WI38 (cell line): Measurements from ENCODE around the gene EIF3F.

Experiments
- H3K4me3 ChIP-seq: 2 replicates; pipeline ENCODE4 v1.5.1; 2011; ENCODE audit warnings: low read depth, mild to moderate bottlenecking, control low read depth, low read length
- TF ChIP-seq, protein P1 (sequence below): IDR thresholded peaks from 2 replicates; pipeline ENCODE4 v1.5.1; 2012; ENCODE audit warnings: low read depth, mild to moderate bottlenecking, control low read depth, low read length

Gene EIF3F

GRCh38 chr11:8035200-8035855, 48.2 kb downstream of the EIF3F start:
- TF ChIP-seq, protein P1, sequence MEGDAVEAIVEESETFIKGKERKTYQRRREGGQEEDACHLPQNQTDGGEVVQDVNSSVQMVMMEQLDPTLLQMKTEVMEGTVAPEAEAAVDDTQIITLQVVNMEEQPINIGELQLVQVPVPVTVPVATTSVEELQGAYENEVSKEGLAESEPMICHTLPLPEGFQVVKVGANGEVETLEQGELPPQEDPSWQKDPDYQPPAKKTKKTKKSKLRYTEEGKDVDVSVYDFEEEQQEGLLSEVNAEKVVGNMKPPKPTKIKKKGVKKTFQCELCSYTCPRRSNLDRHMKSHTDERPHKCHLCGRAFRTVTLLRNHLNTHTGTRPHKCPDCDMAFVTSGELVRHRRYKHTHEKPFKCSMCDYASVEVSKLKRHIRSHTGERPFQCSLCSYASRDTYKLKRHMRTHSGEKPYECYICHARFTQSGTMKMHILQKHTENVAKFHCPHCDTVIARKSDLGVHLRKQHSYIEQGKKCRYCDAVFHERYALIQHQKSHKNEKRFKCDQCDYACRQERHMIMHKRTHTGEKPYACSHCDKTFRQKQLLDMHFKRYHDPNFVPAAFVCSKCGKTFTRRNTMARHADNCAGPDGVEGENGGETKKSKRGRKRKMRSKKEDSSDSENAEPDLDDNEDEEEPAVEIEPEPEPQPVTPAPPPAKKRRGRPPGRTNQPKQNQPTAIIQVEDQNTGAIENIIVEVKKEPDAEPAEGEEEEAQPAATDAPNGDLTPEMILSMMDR: no peak
- H3K4me3 ChIP-seq: no peak overlapping the region

- H3K4me3 ChIP-seq: no peak overlapping the region
- TF ChIP-seq, protein P1: no peak
Observed at GRCh38 chr11:8036002-8036802, 49.1 kb downstream of the EIF3F start.

GRCh38 chr11:8036986-8037385, 49.8 kb downstream of the EIF3F start:
- TF ChIP-seq, protein P1: no peak
- H3K4me3 ChIP-seq: no peak overlapping the region

DNA sequence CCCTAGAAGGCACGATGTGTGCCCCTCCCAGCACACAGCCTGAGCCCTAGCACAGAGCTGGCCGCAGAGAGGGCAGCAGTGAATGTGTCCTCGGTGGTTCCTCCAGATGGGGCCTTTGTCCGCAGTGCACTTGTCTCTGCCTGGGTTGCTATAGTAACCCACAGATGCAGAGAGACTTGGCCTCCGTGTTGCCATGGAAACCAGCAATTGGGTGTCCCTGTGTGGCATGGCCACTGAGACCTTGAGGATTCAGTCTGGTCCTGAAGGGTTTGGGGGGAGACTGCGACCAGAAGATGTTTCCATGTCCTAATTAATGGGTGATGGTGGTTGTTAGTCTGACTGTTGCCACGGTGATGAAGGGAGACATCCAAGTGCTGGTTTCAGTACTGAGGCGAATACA, 51.3 kb downstream of the EIF3F start:
- TF ChIP-seq, protein P1: no peak
- H3K4me3 ChIP-seq: no peak overlapping the region

- no peak overlapping the region for H3K4me3 ChIP-seq
- TF ChIP-seq, protein P1: no peak
Observed at GRCh38 chr11:8038811-8039529, 51.8 kb downstream of the EIF3F start.

DNA sequence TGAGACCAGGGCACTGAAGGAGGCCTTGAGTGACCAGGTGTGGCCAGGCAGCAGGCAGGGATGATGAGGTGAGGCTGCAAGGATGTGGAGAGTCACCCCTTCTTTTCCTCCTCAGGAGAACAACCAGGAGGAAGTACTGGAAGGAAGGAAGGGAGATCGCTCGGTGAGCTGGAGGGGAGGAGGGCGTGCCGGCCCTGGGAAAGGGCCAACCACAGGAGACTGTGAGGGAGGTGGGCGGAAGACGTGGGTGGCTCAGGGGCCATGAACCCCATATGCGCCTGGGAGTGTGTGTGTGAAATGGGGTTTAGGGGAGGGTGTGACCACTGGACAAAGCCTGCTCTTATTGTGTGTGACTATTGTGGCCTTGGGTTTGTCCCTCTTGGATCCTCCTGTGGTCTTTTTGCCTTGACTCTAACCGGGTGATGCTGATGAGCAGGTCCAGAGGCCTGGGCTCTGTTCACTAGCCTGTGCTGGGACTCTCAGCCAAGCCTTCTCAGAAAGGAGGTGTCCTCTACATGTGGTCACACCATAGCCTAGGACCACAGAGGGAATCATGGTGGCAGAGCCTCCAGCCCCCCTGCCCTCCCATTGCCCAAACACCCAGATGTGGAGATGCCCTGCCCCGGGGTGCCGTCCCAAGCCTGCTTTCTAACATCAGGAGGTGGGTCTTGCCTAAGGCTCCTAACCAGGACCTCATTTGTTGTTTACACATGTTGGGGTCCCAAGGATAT, 52.6 kb downstream of the EIF3F start:
- no peak overlapping the region for H3K4me3 ChIP-seq
- TF ChIP-seq, protein P1: no peak
